SK-N-SH (cell line): ENCODE results near the gene F2RL1.

Experiments used
- CHD2 ChIP-seq: fragments of 150-350 bp; IDR thresholded peaks from 2 replicates; pipeline ENCODE4 v1.6.1; 2018; ENCODE audit warnings: low read length; ENCODE audit not compliant: partially characterized antibody
- FOXM1 ChIP-seq: IDR thresholded peaks from 2 replicates; pipeline ENCODE4 v1.4.0; 2012; ENCODE audit warnings: low read depth, mild to moderate bottlenecking
- RXRA ChIP-seq: IDR thresholded peaks from 2 replicates; pipeline ENCODE4 v1.4.0; 2012; ENCODE audit warnings: low read depth, mild to moderate bottlenecking, borderline replicate concordance
- TAF1 ChIP-seq: IDR thresholded peaks from 2 replicates; pipeline ENCODE4 v1.6.1; 2012; ENCODE audit warnings: low read depth, mild to moderate bottlenecking, low read length, moderate library complexity, borderline replicate concordance
- TEAD4 ChIP-seq: IDR thresholded peaks from 2 replicates; pipeline ENCODE4 v1.4.0; 2012; ENCODE audit warnings: mild to moderate bottlenecking, borderline replicate concordance; ENCODE audit not compliant: insufficient read depth
- USF1 ChIP-seq: IDR thresholded peaks from 2 replicates; pipeline ENCODE4 v1.4.0; 2012; ENCODE audit warnings: low read depth, borderline replicate concordance
- YY1 ChIP-seq: IDR thresholded peaks from 2 replicates; pipeline ENCODE4 v1.4.0; 2012; ENCODE audit warnings: low read depth, mild to moderate bottlenecking
- TF ChIP-seq, protein P1 (sequence below): fragments of 200-600 bp; sonication (generic); IDR thresholded peaks from 2 replicates; pipeline ENCODE4 v1.6.1; 2017; ENCODE audit warnings: antibody characterized with exemption, mild to moderate bottlenecking, moderate library complexity

DNA sequence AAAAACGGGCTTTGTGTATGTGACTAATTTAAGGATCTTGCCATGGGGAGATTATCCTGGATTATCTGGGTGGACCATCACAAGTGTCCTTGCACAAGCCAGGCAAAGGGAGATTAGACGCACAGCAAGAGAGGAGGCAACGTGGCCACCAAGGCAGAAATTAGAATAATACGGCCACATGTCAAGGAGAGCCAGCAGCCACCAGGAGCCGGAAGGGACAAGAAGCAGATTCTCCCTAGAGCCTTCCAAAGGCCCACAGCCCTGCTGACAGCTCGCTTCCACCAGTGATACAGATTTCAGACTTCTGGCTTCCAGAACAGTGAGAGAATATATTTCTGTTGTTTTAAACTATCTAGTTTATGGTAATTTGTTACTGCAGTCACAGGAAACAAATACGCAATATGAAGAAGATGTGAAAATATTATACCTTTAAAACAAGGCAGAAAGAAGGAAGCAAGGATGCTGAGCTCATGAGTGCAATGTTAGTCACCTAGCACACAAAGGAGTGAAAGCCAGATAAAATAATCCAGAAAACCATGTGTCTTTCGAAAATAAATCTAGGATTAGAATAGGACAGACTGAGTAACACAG lies 28.7 kb upstream of the F2RL1 start:
- TF ChIP-seq, protein P1, sequence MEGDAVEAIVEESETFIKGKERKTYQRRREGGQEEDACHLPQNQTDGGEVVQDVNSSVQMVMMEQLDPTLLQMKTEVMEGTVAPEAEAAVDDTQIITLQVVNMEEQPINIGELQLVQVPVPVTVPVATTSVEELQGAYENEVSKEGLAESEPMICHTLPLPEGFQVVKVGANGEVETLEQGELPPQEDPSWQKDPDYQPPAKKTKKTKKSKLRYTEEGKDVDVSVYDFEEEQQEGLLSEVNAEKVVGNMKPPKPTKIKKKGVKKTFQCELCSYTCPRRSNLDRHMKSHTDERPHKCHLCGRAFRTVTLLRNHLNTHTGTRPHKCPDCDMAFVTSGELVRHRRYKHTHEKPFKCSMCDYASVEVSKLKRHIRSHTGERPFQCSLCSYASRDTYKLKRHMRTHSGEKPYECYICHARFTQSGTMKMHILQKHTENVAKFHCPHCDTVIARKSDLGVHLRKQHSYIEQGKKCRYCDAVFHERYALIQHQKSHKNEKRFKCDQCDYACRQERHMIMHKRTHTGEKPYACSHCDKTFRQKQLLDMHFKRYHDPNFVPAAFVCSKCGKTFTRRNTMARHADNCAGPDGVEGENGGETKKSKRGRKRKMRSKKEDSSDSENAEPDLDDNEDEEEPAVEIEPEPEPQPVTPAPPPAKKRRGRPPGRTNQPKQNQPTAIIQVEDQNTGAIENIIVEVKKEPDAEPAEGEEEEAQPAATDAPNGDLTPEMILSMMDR = no peak
- TF ChIP-seq RXRA (no peak), TEAD4 (no peak), YY1 (no peak), USF1 (no peak), FOXM1 (no peak), CHD2 (no peak), TAF1 (no peak)
